Neuron (in vitro differentiated cells): ENCODE measurements around the gene HNF1A.

Source experiments
- H2AFZ ChIP-seq: one replicate; pipeline ENCODE4 v1.6.1; 2013; ENCODE audit warnings: low read depth, mild to moderate bottlenecking, inconsistent platforms, low read length, moderate library complexity
- H3K27me3 ChIP-seq: one replicate; pipeline ENCODE4 v1.6.1; 2013; ENCODE audit warnings: low read length; ENCODE audit not compliant: insufficient read depth
- H3K36me3 ChIP-seq: one replicate; pipeline ENCODE4 v1.6.1; 2013; ENCODE audit warnings: low read length; ENCODE audit not compliant: insufficient read depth
- H3K4me1 ChIP-seq: one replicate; pipeline ENCODE4 v1.6.1; 2013; ENCODE audit warnings: low read length; ENCODE audit not compliant: insufficient read depth
- H3K4me3 ChIP-seq: 2 replicates; pipeline ENCODE4 v1.5.1; 2013; ENCODE audit warnings: mild to moderate bottlenecking, low read length, moderate library complexity
- H3K9me3 ChIP-seq: one replicate; pipeline ENCODE4 v1.6.1; 2013; ENCODE audit warnings: low read length

Gene HNF1A

DNA sequence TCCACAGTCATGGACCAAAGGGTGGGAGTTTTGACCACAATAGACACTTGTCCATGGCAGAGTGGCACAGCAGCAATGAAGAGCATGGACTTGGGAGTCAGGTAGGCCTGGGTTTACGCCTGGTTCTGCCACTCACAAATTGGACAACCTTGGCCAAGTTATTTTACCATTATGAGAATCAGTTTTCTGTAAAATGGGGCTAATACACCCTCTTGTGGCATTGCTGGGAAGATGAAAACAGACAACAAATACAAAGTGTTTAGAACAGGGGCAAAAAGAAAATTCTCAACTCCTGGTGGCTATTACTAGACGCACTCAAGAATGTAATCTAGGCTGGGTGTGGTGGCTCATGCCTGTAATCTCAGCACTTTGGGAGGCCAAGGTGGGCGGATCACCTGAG is 35.4 kb downstream of the HNF1A start:
- H3K4me1 ChIP-seq = peaks cover 8% of the 10 kb centered on the region
- no peaks in the 10 kb centered on the region for H3K27me3 ChIP-seq
- peaks cover 25% of the 10 kb centered on the region for H3K36me3 ChIP-seq
- H3K9me3 ChIP-seq = no peaks in the 10 kb centered on the region
- H3K4me3 ChIP-seq = no peak overlapping the region
- no peak overlapping the region for H2AFZ ChIP-seq

DNA sequence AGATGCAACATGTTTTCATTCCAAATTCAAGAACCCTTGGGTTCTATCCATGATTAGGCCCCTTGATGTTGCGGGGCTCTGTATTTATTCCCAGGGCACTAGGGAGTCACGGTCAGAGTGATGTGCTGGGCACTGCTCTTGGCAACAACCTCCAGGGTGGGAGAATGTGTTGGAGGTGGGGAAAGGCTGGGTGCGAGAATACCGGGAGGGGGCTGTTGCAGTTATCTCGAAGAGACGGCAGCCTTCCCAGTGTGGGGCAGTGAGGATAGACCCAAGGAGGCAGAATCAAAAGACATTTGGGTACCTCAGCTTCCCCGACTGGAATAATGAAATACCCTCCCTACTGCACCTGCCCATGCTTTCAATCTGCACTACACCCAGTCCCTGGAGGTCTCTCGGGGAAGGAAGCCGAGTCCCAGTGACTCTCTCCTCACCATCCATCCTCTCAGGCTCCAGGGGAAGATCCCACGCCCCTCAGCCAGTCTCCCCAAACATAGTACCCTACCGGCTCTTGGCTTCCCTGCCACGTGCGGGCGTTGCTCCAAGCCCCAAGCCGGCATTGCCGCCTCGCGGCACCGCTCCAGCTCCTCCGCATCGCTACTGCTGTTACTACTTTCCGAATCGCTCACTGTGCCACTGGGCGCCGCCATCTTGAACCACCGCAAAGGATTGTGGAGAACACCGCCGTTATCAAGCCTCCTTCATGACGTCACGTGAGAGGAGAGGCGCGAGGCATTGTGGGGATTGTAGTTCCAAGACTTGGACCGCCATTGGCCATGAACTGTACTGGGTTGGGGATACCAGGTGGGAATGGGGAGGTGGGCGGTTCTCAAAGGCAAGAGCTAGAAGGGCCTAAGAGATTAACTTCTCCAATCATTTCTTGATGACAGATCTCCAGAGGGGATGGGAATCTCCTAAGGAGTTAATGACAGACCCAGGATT is 37.8 kb downstream of the HNF1A start, which contains the start of gene C12orf43:
Gene C12orf43 (minus strand): TSS at position 663 of the 942 bp plus-strand sequence. CDS start 13 bp downstream, at position 650.
- Histone ChIP-seq H3K4me1 (peaks cover 8% of the 10 kb centered on the region), H3K9me3 (no peaks in the 10 kb centered on the region), H3K4me3 (peak within 1 kb of the TSS; percentile 88), H3K36me3 (peaks cover 11% of the 10 kb centered on the region), H3K27me3 (no peaks in the 10 kb centered on the region), H2AFZ (peak within 1 kb of the TSS; percentile 67)

DNA sequence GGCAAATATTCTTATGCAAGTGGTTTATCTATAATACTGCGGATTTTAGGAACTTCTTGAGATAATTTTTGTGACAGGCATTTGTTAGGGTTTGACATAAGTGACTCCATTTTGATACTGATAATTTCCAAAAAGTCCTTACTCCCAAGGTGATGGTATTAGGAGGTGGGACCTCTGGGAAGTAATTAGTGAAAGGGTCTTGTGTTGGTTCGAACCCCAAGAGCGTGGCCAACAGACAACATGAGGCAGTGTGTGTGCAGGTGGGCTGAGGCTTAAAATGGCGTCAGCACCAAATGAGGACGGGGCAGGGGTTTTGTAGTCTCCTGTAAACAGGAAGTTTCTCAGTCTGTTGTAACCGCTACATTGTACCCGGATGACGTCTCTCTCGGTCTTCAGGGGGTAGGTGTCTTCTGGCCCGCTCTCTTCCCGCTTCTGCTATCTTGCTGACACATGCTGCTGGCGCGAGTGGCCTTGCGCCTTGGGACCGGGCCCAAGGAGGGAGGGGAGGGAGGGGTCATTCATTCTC is 39.7 kb downstream of the HNF1A start:
- H3K9me3 ChIP-seq = no peaks in the 10 kb centered on the region
- no peak overlapping the region for H3K4me3 ChIP-seq
- peaks cover 1% of the 10 kb centered on the region for H3K36me3 ChIP-seq
- H3K4me1 ChIP-seq = peaks cover 8% of the 10 kb centered on the region
- H2AFZ ChIP-seq = no peak overlapping the region
- H3K27me3 ChIP-seq = no peaks in the 10 kb centered on the region

DNA sequence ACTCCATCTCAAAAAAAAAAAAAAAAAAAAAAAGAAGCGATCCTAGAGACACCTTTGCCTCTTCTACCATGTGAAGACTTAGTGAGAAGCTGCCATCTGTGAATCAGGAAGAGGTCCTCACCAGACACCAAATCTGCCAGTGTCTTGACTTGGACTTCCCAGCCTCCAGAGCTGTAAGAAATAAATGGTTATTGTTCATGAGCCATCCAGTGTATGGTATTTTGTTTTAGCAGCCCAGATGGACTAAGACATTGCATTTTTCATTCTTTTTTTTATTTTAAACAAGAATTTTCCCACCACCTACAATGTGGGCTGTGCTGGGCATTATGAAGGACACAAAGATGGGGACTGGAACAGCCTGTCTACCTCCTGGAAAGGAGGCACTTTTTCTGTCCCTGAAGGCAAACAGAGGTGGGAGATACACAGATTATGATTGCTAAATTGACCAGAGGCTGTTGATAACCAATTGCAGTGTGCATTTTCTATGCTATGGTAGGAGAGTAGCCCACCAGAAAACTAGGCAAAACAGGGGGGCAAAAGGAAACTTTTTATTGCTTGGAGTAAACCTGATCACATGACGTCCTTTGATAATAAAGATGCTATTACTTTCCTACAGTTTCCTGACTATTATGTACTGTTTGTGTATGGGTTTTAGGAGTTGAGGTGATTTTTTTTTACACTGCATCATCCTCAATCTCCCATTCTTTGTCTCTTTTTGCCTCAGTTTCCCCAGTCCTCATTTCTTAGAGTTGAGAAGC is 40.7 kb downstream of the HNF1A start:
- H3K36me3 ChIP-seq = no peaks in the 10 kb centered on the region
- H2AFZ ChIP-seq = no peak overlapping the region
- H3K4me1 ChIP-seq = peaks cover 8% of the 10 kb centered on the region
- no peaks in the 10 kb centered on the region for H3K9me3 ChIP-seq
- no peak overlapping the region for H3K4me3 ChIP-seq
- H3K27me3 ChIP-seq = no peaks in the 10 kb centered on the region

DNA sequence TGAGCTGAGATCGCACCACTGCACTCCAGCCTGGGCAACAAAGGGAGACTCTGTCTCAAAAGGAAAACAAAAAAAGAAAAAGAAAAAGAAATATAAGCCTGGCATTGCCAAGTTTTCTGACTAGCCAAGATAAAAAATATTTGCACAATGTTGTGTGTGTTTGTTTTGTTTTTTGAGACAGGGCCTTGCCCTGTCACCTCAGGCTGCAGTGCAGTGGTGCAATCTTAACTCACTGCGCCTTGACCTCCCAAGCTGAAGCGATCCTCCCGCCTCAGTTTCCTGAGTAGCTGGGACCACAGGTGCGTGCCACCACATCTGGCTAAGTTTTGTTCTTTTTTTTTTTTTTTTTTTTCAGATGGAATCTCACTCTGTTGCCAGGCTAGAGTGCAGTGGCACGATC is 43.4 kb downstream of the HNF1A start:
- no peaks in the 10 kb centered on the region for H3K4me1 ChIP-seq
- no peaks in the 10 kb centered on the region for H3K9me3 ChIP-seq
- no peaks in the 10 kb centered on the region for H3K36me3 ChIP-seq
- H3K4me3 ChIP-seq = no peak overlapping the region
- H2AFZ ChIP-seq = no peak overlapping the region
- H3K27me3 ChIP-seq = peaks cover under 1% of the 10 kb centered on the region

DNA sequence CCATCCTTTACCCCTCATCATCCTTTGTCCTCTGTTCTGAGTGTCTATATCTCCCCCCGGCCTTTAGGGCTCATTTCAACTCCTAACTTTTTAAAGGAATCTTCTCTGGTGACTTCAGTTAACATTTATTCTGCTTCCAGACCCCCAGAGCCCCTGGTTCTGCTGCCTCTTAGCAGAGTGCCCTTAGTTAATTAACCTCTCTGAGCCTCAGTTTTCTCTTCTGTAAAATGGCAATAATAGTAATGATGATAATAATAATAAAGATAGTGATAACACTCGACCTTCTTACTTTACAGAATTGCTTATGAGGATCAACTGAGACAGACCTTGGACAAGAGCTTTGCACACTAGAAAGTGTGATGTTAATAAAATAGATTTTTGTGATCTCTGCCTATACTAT is 44.4 kb downstream of the HNF1A start:
- no peak overlapping the region for H2AFZ ChIP-seq
- H3K4me3 ChIP-seq = no peak overlapping the region
- no peaks in the 10 kb centered on the region for H3K4me1 ChIP-seq
- no peaks in the 10 kb centered on the region for H3K9me3 ChIP-seq
- H3K36me3 ChIP-seq = no peaks in the 10 kb centered on the region
- H3K27me3 ChIP-seq = peaks cover 6% of the 10 kb centered on the region

DNA sequence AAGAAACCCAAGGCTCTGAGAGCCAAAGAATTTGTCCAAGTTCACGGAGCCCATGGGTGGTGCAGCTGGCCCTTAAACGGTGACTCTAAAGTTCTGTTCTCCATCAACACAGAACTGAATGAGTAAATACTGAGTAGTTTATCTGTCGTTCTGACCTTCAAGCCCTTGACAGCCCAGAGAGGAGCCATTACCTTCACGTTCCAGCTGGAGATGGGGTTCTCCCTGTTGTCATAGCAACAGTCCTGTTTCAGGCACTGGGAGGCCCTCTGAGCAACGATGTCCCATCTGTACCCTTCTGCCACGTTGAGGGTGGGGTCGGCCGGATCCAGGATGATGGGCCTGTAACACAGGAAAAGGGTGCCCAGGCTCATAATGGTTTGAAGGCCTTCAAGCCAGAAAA is 45.5 kb downstream of the HNF1A start:
- no peak overlapping the region for H2AFZ ChIP-seq
- no peak overlapping the region for H3K4me3 ChIP-seq

DNA sequence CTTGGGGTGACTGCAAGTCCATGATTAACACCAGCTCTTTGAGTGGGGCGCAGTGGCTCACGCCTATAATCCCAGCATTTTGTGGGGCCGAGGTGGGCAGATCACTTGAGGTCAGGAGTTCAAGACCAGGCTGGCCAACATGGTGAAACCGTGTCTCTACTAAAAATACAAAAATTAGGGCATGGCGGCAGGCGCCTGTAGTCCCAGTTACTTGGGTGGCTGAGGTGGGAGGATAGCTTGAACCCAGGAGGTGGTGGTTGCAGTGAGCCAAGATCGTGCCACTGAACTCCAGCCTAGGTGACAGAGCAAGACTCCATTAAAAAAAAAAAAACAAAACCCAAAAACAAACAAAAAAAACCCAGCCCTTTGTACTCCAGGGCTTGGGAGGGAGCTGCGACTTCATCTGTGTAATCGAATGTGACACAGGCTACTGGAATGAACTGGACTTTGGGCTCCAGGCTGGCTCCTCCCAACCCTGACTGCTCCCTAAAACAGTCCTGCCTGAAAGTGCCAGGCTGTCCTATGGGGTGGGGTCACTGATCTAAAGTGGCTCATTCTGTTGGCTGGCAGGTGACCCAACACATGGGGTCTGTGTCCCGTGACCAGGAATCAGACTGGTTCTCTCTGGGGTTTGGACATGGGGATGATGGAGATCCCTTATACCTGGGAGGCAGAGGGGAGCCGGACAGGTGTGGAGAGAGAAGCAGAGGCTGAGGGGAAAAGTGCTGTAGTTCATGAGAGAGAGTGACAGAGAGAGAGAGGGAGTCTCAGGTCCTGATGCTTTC is 47.3 kb downstream of the HNF1A start:
- H3K4me3 ChIP-seq = no peak overlapping the region

More for the DNA sequence above, 45.5 kb downstream of the HNF1A start:
- Histone ChIP-seq H3K4me1 (no peaks in the 10 kb centered on the region), H3K27me3 (peaks cover 6% of the 10 kb centered on the region), H3K9me3 (no peaks in the 10 kb centered on the region), H3K36me3 (no peaks in the 10 kb centered on the region)

DNA sequence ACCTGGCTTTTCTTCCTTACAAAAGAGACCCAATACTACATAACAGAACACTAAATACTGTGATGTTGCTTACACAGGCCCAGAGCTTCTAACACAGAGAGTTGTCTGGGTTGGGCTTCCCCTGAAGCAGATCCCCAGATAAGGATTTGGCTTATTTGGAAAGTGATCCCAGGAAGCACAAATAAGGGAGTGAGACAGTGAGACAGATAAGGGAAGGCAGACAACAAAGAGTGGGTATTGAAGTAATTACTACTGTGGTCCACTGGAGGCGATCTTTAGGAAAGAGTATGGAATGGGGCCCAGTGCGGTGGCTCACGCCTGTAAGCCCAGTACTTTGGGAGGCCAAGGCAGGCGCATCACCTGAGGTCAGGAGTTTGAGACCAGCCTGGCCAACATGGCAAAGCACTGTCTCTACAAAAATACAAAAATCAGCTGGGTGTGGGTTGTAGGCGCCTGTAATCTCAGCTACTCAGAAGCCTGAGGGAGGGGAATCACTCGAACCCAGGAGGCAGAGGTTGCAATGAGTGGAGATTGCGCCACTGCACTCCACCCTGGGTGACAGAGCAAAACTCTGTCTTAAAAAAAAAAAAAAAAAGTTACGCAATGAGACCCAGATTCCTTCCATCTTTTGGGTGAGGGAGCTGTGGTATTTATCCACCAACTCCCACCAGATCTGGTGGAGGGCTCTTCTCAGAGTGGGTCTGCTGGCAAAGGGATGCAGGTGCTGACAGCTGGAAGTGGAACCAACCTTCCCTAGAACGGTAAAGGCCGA is 48.1 kb downstream of the HNF1A start:
- Histone ChIP-seq H3K4me1 (no peaks in the 10 kb centered on the region), H2AFZ (no peak overlapping the region), H3K9me3 (peaks cover 3% of the 10 kb centered on the region), H3K4me3 (no peak overlapping the region), H3K36me3 (no peaks in the 10 kb centered on the region), H3K27me3 (peaks cover 9% of the 10 kb centered on the region)

More for the DNA sequence above, 47.3 kb downstream of the HNF1A start:
- Histone ChIP-seq H2AFZ (no peak overlapping the region), H3K9me3 (no peaks in the 10 kb centered on the region), H3K4me1 (no peaks in the 10 kb centered on the region), H3K36me3 (no peaks in the 10 kb centered on the region), H3K27me3 (peaks cover 6% of the 10 kb centered on the region)

DNA sequence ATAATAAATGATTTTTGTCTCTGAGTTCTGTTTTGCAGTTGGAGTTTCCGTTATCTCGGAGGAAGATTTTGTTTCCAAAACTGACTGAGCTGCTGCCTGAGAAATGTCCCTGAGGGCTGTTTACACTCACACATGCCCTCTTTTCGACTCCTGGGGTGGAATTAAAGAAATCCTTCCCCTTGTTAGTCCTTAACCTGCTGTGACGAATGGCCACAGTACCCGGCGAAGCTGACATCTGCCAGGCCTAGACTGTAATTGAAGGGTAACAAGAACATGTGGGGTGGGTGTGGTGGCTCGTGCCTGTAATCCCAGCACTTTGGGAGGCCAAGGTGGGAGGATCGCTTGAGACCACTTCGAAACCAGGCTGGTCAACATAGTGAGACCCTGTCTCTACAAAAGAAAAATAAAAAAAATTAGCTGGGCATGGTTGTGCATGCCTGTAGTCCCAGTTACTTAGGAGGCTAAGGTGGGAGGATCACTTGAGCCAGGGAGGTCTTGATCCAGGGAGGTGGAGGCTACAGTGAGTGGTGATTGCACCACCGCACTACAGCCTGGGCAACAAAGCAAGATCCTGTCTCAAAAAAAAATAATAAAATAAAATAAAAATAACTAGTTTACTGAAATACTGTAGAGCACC is 52.4 kb downstream of the HNF1A start:
- no peaks in the 10 kb centered on the region for H3K4me1 ChIP-seq
- no peak overlapping the region for H2AFZ ChIP-seq
- no peak overlapping the region for H3K4me3 ChIP-seq
- H3K9me3 ChIP-seq = peaks cover 3% of the 10 kb centered on the region
- no peaks in the 10 kb centered on the region for H3K36me3 ChIP-seq
- H3K27me3 ChIP-seq = peaks cover 9% of the 10 kb centered on the region

DNA sequence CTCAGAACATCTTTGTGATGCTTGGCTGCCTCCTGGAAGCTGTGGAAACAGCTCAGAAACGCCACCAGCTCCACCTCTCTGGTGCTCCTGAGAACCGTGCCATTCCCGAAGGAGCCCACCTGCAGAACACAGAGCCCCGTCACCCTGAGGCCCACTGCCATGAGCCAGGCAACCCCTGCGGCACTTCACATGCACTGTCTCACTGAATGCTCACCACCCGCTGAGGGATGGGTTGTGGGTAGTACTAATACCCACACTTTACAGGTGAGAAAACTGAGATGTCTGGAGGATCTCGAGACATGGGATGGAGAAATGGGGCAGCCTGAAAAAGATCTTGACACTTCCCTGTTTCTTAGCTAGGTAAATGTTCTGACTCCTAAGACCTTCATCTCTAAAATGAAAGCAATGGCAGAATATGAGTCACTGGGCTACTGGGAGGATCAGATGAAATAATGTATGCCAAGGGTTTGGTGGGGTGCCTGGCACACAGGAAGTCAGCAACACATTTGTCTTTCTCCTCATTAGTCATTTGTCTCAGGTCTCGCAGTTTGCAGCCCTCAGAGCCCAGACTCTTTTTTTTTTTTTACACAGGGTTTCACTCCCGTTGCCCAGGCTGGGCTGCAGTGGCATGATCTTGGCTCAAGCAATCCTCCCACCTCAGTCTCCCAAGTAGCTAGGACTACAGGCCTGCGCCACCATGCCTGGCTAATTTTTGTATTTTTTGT is 55.4 kb downstream of the HNF1A start:
- Histone ChIP-seq H3K9me3 (peaks cover 3% of the 10 kb centered on the region), H3K36me3 (no peaks in the 10 kb centered on the region), H2AFZ (no peak overlapping the region), H3K27me3 (peaks cover 6% of the 10 kb centered on the region), H3K4me3 (no peak overlapping the region), H3K4me1 (no peaks in the 10 kb centered on the region)
